Liver (tissue), 9 donors: ENCODE data around the gene DNPEP. TPM values are rescaled to one million over a fixed set of nuclear protein-coding genes. Genes with fewer than 3 reads are reported as not detected.

Experiments
- DNase-seq: peaks from one replicate; pipeline ENCODE4 v3.0.0-alpha.2; 2017; ENCODE audit warnings: low spot score
- H3K27ac ChIP-seq, 2 donors: one replicate each; pipeline ENCODE4 v1.7.0; 2013; ENCODE audit warnings: inconsistent platforms in 2 of 2, low read length in 2 of 2, control low read depth in 1 of 2, low read depth in 1 of 2, mild to moderate bottlenecking in 1 of 2
- H3K27me3 ChIP-seq, 4 donors: one replicate each; pipeline versions ENCODE4 v1.6.1 to v1.7.0; 2013; ENCODE audit warnings: low read length in 3 of 4, inconsistent platforms in 1 of 4, mild to moderate bottlenecking in 1 of 4, moderate library complexity in 1 of 4; ENCODE audit not compliant: control insufficient read depth in 4 of 4, insufficient read depth in 4 of 4
- H3K36me3 ChIP-seq, 4 donors: one replicate each; pipeline versions ENCODE4 v1.6.1 to v1.7.0; 2013; ENCODE audit warnings: low read length in 3 of 4, mild to moderate bottlenecking in 3 of 4, low read depth in 1 of 4, moderate library complexity in 1 of 4; ENCODE audit not compliant: control insufficient read depth in 4 of 4, insufficient read depth in 3 of 4
- H3K4me1 ChIP-seq, 4 donors: one replicate each; pipeline versions ENCODE4 v1.6.1 to v1.7.0; 2013; ENCODE audit warnings: low read length in 3 of 4, mild to moderate bottlenecking in 3 of 4, moderate library complexity in 1 of 4; ENCODE audit not compliant: control insufficient read depth in 4 of 4, insufficient read depth in 4 of 4
- H3K4me3 ChIP-seq, 3 donors: one replicate each; pipeline versions ENCODE4 v1.6.1 to v1.7.0; 2013; ENCODE audit warnings: low read length in 3 of 3, control low read depth in 1 of 3, low read depth in 1 of 3, mild to moderate bottlenecking in 1 of 3
- H3K9ac ChIP-seq, 2 donors: one replicate each; pipeline ENCODE4 v1.7.0; 2013; ENCODE audit warnings: low read length in 2 of 2, mild to moderate bottlenecking in 2 of 2, moderate library complexity in 2 of 2, control low read depth in 1 of 2, low read depth in 1 of 2
- H3K9me3 ChIP-seq, 4 donors: one replicate each; pipeline versions ENCODE4 v1.6.1 to v1.7.0; 2013; ENCODE audit warnings: low read length in 3 of 4; ENCODE audit not compliant: control insufficient read depth in 4 of 4
- FOXA1 ChIP-seq: IDR thresholded peaks from 2 replicates; pipeline ENCODE4 v1.6.1; 2016; ENCODE audit warnings: antibody characterized with exemption
- FOXA2 ChIP-seq: IDR thresholded peaks from 2 replicates; pipeline ENCODE4 v1.6.1; 2016; ENCODE audit warnings: antibody characterized with exemption
- GABPA ChIP-seq, 2 donors: IDR thresholded peaks in 1 of 2; conservative IDR thresholded peaks in 1 of 2; 2 replicates each; pipeline ENCODE4 v1.6.1; 2016; ENCODE audit warnings: antibody characterized with exemption in 2 of 2, mild to moderate bottlenecking in 1 of 2, moderate library complexity in 1 of 2
- HNF4A ChIP-seq, 2 donors: conservative IDR thresholded peaks; 2 replicates each; pipeline ENCODE4 v1.6.1; 2016; ENCODE audit warnings: antibody characterized with exemption in 2 of 2, mild to moderate bottlenecking in 2 of 2
- HNF4G ChIP-seq: IDR thresholded peaks from 2 replicates; pipeline ENCODE4 v1.6.1; 2016; ENCODE audit warnings: antibody characterized with exemption
- JUND ChIP-seq, 2 donors: IDR thresholded peaks; 2 replicates each; pipeline ENCODE4 v1.6.1; 2016; ENCODE audit warnings: antibody characterized with exemption in 2 of 2
- NR2F2 ChIP-seq: IDR thresholded peaks from 2 replicates; pipeline ENCODE4 v1.6.1; 2016; ENCODE audit warnings: antibody characterized with exemption
- RAD21 ChIP-seq, 2 donors: IDR thresholded peaks; 2 replicates each; pipeline ENCODE4 v1.6.1; 2016; ENCODE audit warnings: antibody characterized with exemption in 2 of 2, mild to moderate bottlenecking in 2 of 2
- RXRA ChIP-seq, 2 donors: IDR thresholded peaks; 2 replicates each; pipeline ENCODE4 v1.6.1; 2017 to 2018; ENCODE audit warnings: antibody characterized with exemption in 2 of 2, mild to moderate bottlenecking in 1 of 2
- SP1 ChIP-seq: IDR thresholded peaks from 2 replicates; pipeline ENCODE4 v1.6.1; 2018; ENCODE audit warnings: antibody characterized with exemption, mild to moderate bottlenecking
- TAF1 ChIP-seq: conservative IDR thresholded peaks from 2 replicates; pipeline ENCODE4 v1.6.1; 2016; ENCODE audit warnings: antibody characterized with exemption, mild to moderate bottlenecking
- YY1 ChIP-seq: IDR thresholded peaks from 2 replicates; pipeline ENCODE4 v1.6.1; 2016; ENCODE audit warnings: antibody characterized with exemption, mild to moderate bottlenecking
- WGBS: extraction: QIAGEN DNeasy Blood & Tissue Kit; methylation state at CpG from one replicate; pipeline ENCODE4 v1.1.7; 2013; 5-methylcytosine and 5-hydroxymethylcytosine counted together
- polyA plus RNA-seq, 2 donors: library from polyadenylated mRNA; stranded (reverse) in 1 of 2; unstranded in 1 of 2; fragments of 200-250 nt in 1 of 2; fragments of >200 nt in 1 of 2; fragmentation: Nextera tagmentation in 1 of 2; extraction: Ambion mirVana in 1 of 2; gene quantifications; one replicate each; pipeline versions ENCODE4 v1.2.1 to v1.2.3, GENCODE V29; 2013 to 2015
- total RNA-seq, 2 donors: library from RNA; depleted of rRNA; stranded (reverse); fragments of >200 nt; gene quantifications; one replicate each; pipeline ENCODE4 v1.2.3, GENCODE V29; 2014
- TF ChIP-seq, protein P1 (sequence below): IDR thresholded peaks from 2 replicates; pipeline ENCODE4 v1.6.1; 2016; ENCODE audit warnings: antibody characterized with exemption
- TF ChIP-seq, protein P2 (sequence below): fragments of 150-350 bp; IDR thresholded peaks from 2 replicates; pipeline ENCODE4 v1.5.1; 2017; ENCODE audit warnings: improper control_type of control experiment, low read depth, low read length; ENCODE audit not compliant: missing input control
- TF ChIP-seq, protein P3 (sequence below): IDR thresholded peaks from 2 replicates; pipeline ENCODE4 v1.6.1; 2016; ENCODE audit warnings: antibody characterized with exemption, mild to moderate bottlenecking
- TF ChIP-seq, protein P4 (sequence below): IDR thresholded peaks from 2 replicates; pipeline ENCODE4 v1.6.1; 2016; ENCODE audit warnings: antibody characterized with exemption
- donor health status: healthy.
- donor health status: healthy.
- donor health status: healthy.
- donor health status: healthy.
- donor health status: healthy.

The DNPEP gene
- total and polyA plus RNA-seq, 4 donors = 25.8 to 58.4 (median 45.8) TPM

DNA sequence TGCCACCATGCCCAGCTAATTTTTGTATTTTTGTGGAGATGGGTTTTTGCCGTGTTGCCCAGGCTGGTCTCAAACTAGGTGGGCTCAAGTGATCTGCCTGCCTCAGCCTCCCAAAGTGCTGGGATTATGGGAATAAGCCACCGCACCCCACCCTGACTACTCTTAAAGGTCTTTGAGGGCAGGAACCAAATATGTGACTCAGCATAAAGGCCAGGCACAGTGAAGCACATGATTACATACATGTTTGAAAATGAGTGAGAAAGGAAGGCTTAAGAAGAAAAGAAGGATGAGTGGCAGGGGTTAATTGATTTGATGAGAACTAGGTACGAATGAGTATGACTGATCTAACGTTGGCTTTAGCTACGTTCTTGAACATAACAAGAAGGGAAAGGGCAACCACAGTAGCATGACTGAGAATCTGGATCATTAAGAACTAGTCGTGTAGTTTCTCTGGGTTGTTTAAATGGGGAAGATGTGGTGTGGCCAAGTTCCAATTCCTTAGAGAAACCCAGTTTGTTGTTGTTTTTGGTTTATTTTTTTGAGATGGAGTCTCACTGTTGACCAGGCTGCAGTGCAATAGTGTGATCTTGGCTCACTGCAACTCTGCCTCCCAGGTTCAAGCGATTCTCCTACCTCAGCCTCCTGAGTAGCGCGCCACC lies 61.9 kb downstream of the DNPEP start (continued):
- TF ChIP-seq, protein P1, sequence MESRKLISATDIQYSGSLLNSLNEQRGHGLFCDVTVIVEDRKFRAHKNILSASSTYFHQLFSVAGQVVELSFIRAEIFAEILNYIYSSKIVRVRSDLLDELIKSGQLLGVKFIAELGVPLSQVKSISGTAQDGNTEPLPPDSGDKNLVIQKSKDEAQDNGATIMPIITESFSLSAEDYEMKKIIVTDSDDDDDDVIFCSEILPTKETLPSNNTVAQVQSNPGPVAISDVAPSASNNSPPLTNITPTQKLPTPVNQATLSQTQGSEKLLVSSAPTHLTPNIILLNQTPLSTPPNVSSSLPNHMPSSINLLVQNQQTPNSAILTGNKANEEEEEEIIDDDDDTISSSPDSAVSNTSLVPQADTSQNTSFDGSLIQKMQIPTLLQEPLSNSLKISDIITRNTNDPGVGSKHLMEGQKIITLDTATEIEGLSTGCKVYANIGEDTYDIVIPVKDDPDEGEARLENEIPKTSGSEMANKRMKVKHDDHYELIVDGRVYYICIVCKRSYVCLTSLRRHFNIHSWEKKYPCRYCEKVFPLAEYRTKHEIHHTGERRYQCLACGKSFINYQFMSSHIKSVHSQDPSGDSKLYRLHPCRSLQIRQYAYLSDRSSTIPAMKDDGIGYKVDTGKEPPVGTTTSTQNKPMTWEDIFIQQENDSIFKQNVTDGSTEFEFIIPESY = no peak
- TF ChIP-seq, protein P2, sequence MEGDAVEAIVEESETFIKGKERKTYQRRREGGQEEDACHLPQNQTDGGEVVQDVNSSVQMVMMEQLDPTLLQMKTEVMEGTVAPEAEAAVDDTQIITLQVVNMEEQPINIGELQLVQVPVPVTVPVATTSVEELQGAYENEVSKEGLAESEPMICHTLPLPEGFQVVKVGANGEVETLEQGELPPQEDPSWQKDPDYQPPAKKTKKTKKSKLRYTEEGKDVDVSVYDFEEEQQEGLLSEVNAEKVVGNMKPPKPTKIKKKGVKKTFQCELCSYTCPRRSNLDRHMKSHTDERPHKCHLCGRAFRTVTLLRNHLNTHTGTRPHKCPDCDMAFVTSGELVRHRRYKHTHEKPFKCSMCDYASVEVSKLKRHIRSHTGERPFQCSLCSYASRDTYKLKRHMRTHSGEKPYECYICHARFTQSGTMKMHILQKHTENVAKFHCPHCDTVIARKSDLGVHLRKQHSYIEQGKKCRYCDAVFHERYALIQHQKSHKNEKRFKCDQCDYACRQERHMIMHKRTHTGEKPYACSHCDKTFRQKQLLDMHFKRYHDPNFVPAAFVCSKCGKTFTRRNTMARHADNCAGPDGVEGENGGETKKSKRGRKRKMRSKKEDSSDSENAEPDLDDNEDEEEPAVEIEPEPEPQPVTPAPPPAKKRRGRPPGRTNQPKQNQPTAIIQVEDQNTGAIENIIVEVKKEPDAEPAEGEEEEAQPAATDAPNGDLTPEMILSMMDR = no peak
- no peak for TF ChIP-seq YY1
- TF ChIP-seq TAF1 = no peak
- no peak for TF ChIP-seq HNF4G
- no peak for TF ChIP-seq FOXA1
- TF ChIP-seq RXRA (IDR thresholded peaks at IDR 0.05) = no peak

DNA sequence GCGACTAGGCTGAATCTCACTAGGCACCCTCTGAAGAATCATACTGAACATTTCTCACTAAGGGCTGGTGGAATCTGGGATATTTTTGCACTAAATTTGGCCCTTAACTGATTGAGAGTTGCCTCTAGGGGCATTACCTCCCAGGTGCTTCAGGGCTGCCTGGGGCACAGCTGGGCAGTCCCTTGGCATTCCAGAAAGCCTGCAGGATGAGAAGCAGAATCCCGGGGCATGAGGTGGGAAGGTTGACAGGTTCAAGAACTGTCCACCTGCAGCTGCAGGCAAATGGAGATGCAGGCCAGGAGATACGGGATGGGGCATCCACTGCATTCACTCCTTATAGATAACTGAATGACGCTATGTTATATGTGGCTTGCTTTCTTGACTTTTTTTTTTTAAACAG lies 62.6 kb downstream of the DNPEP start:
- H3K27me3 ChIP-seq = peaks cover 0 to 9% (median 0%) of the 10 kb centered on the region in 4 donors

More for the DNA sequence above, 62.6 kb downstream of the DNPEP start:
- no peak for TF ChIP-seq FOXA1
- no peak for TF ChIP-seq YY1
- TF ChIP-seq JUND (IDR thresholded peaks at IDR 0.05) = no peak
- no peak for TF ChIP-seq RAD21 (IDR thresholded peaks at IDR 0.05)
- TF ChIP-seq, protein P3, sequence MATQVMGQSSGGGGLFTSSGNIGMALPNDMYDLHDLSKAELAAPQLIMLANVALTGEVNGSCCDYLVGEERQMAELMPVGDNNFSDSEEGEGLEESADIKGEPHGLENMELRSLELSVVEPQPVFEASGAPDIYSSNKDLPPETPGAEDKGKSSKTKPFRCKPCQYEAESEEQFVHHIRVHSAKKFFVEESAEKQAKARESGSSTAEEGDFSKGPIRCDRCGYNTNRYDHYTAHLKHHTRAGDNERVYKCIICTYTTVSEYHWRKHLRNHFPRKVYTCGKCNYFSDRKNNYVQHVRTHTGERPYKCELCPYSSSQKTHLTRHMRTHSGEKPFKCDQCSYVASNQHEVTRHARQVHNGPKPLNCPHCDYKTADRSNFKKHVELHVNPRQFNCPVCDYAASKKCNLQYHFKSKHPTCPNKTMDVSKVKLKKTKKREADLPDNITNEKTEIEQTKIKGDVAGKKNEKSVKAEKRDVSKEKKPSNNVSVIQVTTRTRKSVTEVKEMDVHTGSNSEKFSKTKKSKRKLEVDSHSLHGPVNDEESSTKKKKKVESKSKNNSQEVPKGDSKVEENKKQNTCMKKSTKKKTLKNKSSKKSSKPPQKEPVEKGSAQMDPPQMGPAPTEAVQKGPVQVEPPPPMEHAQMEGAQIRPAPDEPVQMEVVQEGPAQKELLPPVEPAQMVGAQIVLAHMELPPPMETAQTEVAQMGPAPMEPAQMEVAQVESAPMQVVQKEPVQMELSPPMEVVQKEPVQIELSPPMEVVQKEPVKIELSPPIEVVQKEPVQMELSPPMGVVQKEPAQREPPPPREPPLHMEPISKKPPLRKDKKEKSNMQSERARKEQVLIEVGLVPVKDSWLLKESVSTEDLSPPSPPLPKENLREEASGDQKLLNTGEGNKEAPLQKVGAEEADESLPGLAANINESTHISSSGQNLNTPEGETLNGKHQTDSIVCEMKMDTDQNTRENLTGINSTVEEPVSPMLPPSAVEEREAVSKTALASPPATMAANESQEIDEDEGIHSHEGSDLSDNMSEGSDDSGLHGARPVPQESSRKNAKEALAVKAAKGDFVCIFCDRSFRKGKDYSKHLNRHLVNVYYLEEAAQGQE = no peak
- no peak for TF ChIP-seq SP1
- TF ChIP-seq HNF4G = no peak
- no peak for TF ChIP-seq HNF4A (conservative IDR thresholded peaks at IDR 0.05)
- no peak for TF ChIP-seq GABPA (IDR thresholded peaks at IDR 0.05 in 1 of 2, conservative IDR thresholded peaks at IDR 0.05 in 1 of 2)
- TF ChIP-seq RXRA (IDR thresholded peaks at IDR 0.05) = no peak
- TF ChIP-seq, protein P4, sequence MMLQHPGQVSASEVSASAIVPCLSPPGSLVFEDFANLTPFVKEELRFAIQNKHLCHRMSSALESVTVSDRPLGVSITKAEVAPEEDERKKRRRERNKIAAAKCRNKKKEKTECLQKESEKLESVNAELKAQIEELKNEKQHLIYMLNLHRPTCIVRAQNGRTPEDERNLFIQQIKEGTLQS = no peak
- TF ChIP-seq, protein P1 = no peak
- no peak for TF ChIP-seq TAF1
- TF ChIP-seq, protein P2 = no peak
- no peak for TF ChIP-seq NR2F2
- TF ChIP-seq FOXA2 = no peak
- Histone ChIP-seq H3K36me3 (no peaks in the 10 kb centered on the region), H3K9me3 (no peaks in the 10 kb centered on the region), H3K9ac (no peak overlapping the region), H3K27ac (no peak overlapping the region), H3K4me3 (no peak overlapping the region), H3K4me1 (no peaks in the 10 kb centered on the region)
- WGBS = 74% methylated on average over 4 of the region's 4 CpGs
- DNase-seq = no peak
